Measurements from ENCODE around the gene UST. TPM values are rescaled to one million over a fixed set of nuclear protein-coding genes. Genes with fewer than 3 reads are reported as not detected.

UST gene
- total RNA-seq, 2 experiments from 2014 or later, result 1.9 to 3.7 TPM

DNA sequence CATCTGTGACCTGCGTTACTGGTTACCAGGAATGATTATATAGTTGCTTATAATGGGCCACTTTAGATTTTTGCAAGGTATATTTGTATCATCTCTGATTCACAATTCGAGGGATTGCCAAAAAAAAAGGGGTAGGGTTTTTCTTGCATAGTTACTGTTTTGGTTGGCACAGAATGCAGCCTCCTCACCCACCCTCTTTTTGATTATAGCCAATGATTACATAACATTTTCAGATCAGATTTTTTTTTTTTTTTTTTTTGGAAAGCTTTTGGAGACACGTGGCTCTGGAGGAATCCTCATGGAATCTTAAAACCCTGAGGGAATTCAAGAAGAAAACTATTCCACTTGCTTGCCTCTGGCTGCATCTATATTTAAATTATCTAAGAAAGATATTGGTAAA lies 53.7 kb downstream of the UST start:
- H3K27ac ChIP-seq (ENCODE audit: low read depth in 1 of 2, low read length in 2 of 2), result no peak overlapping the region
- ChIA-PET CTCF (no interaction called here), POLR2A (no interaction called here)
- H3K27ac Mint-ChIP-seq, result no peak overlapping the region
- no peaks in the 10 kb centered on the region for H3K4me1 ChIP-seq (ENCODE audit: insufficient read depth, low read length)
- TF ChIP-seq, protein P1, sequence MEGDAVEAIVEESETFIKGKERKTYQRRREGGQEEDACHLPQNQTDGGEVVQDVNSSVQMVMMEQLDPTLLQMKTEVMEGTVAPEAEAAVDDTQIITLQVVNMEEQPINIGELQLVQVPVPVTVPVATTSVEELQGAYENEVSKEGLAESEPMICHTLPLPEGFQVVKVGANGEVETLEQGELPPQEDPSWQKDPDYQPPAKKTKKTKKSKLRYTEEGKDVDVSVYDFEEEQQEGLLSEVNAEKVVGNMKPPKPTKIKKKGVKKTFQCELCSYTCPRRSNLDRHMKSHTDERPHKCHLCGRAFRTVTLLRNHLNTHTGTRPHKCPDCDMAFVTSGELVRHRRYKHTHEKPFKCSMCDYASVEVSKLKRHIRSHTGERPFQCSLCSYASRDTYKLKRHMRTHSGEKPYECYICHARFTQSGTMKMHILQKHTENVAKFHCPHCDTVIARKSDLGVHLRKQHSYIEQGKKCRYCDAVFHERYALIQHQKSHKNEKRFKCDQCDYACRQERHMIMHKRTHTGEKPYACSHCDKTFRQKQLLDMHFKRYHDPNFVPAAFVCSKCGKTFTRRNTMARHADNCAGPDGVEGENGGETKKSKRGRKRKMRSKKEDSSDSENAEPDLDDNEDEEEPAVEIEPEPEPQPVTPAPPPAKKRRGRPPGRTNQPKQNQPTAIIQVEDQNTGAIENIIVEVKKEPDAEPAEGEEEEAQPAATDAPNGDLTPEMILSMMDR (IDR thresholded peaks at IDR 0.05), result no peak
- peaks cover 7% of the 10 kb centered on the region for H3K4me1 Mint-ChIP-seq (ENCODE audit: low read depth)
- DNase-seq (no peak), ATAC-seq (ENCODE audit: poor library complexity) (no peak)
- no peaks in the 10 kb centered on the region for H3K9me3 Mint-ChIP-seq
- no peaks in the 10 kb centered on the region for H3K27me3 ChIP-seq (ENCODE audit: control insufficient read depth in 1 of 2, insufficient read depth in 2 of 2, low read length in 2 of 2)
- intact Hi-C loops (cut with DNase I, micrococcal nuclease), result no loop called here
- no peaks in the 10 kb centered on the region for H3K36me3 Mint-ChIP-seq (ENCODE audit: low read depth)
- H3K4me3 Mint-ChIP-seq, result no peak overlapping the region
- H3K9me3 ChIP-seq (ENCODE audit: control insufficient read depth in 1 of 2, insufficient read depth in 1 of 2, low read length in 2 of 2), result no peaks in the 10 kb centered on the region
- H3K27me3 Mint-ChIP-seq, result no peaks in the 10 kb centered on the region
- no peak overlapping the region for H3K4me3 ChIP-seq (ENCODE audit: low read length)
- no peaks in the 10 kb centered on the region for H3K36me3 ChIP-seq (ENCODE audit: insufficient read depth, low read length)

DNA sequence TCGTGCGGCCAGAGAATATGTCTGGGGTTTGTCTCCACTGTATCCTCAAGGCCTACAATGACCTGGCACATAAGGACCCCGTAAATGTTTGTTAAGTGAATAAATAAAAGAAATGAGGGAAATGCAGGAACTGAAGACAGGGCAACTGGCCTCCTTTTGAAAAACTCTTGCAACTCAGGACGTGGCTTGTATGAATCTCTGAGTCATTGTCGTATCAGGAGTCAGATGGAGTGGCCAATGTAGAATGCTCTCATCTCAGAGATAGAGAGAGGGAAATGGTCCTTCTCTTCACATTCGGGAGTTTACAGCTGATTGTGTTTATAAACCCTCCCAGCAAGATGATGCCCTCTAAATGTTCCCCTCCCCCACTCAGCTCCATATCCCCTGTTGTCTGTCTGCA lies 57.1 kb downstream of the UST start:
- no peak for DNase-seq
- no peak for ATAC-seq (ENCODE audit: poor library complexity)
- no peak overlapping the region for H3K4me3 ChIP-seq (ENCODE audit: low read length)
- Mint-ChIP-seq H3K27me3 (no peaks in the 10 kb centered on the region), H3K27ac (no peak overlapping the region), H3K9me3 (no peaks in the 10 kb centered on the region), H3K4me3 (no peak overlapping the region), H3K36me3 (ENCODE audit: low read depth) (no peaks in the 10 kb centered on the region), H3K4me1 (ENCODE audit: low read depth) (no peaks in the 10 kb centered on the region)
- H3K27ac ChIP-seq (ENCODE audit: low read depth in 1 of 2, low read length in 2 of 2), result no peak overlapping the region
- TF ChIP-seq, protein P1 (IDR thresholded peaks at IDR 0.05), result no peak
- ChIA-PET CTCF (no interaction called here), POLR2A (no interaction called here)
- H3K36me3 ChIP-seq (ENCODE audit: insufficient read depth, low read length), result no peaks in the 10 kb centered on the region
- intact Hi-C loops (cut with DNase I, micrococcal nuclease), result no loop called here
- H3K4me1 ChIP-seq (ENCODE audit: insufficient read depth, low read length), result no peaks in the 10 kb centered on the region
- H3K27me3 ChIP-seq (ENCODE audit: control insufficient read depth in 1 of 2, insufficient read depth in 2 of 2, low read length in 2 of 2), result no peaks in the 10 kb centered on the region
- no peaks in the 10 kb centered on the region for H3K9me3 ChIP-seq (ENCODE audit: control insufficient read depth in 1 of 2, insufficient read depth in 1 of 2, low read length in 2 of 2)

DNA sequence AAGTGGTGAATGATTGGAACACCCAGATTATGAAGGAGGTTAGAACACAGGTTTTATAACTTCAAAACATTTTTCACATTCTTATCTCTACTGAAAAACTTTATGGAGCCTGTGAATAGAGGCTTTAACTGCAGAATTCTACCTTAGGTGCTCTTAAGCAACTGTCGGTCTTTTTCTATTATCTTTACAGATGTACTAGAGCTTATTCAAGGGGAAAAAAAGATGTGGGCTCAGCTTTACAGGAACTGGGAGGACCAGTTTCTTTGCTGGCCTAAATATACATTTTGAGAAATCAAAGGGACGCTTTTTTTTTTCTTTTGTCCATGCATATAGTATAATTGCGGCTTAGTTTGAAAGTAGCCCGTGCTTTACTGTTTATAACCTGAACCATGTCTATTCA lies 58.9 kb downstream of the UST start:
- Mint-ChIP-seq H3K4me3 (no peak overlapping the region), H3K4me1 (ENCODE audit: low read depth) (no peaks in the 10 kb centered on the region), H3K9me3 (no peaks in the 10 kb centered on the region), H3K27ac (no peak overlapping the region), H3K27me3 (no peaks in the 10 kb centered on the region), H3K36me3 (ENCODE audit: low read depth) (no peaks in the 10 kb centered on the region)
- TF ChIP-seq, protein P1 (IDR thresholded peaks at IDR 0.05), result no peak
- Histone ChIP-seq H3K27ac (ENCODE audit: low read depth in 1 of 2, low read length in 2 of 2) (no peak overlapping the region), H3K4me3 (ENCODE audit: low read length) (no peak overlapping the region), H3K9me3 (ENCODE audit: control insufficient read depth in 1 of 2, insufficient read depth in 1 of 2, low read length in 2 of 2) (no peaks in the 10 kb centered on the region), H3K27me3 (ENCODE audit: control insufficient read depth in 1 of 2, insufficient read depth in 2 of 2, low read length in 2 of 2) (no peaks in the 10 kb centered on the region), H3K4me1 (ENCODE audit: insufficient read depth, low read length) (no peaks in the 10 kb centered on the region), H3K36me3 (ENCODE audit: insufficient read depth, low read length) (no peaks in the 10 kb centered on the region)
- ATAC-seq (ENCODE audit: poor library complexity) (no peak), DNase-seq (no peak)
- CTCF ChIA-PET, result no interaction called here
- POLR2A ChIA-PET, result no interaction called here
- intact Hi-C loops (cut with DNase I, micrococcal nuclease), result no loop called here

Measured in CD4-positive, alpha-beta T cell (primary cell).